Activated T-cell treated with anti-CD3 and anti-CD28 coated beads for 4 hours (primary cell): ENCODE results near the gene HYCC2.
"Not testable (repeated sequence)": the region's sequence is repeated elsewhere in the genome, so short reads cannot be mapped to it uniquely, and the experiment has no call there.

Experiments
- DNase-seq: peaks from one replicate; pipeline ENCODE4 v3.0.0-alpha.2; 2020

HYCC2 gene

GRCh38 chr2:201070948-201071478, 458 bp downstream of the HYCC2 start:
- DNase-seq, result no peak

- no peak for DNase-seq
Measured at GRCh38 chr2:201064797-201065329, 6.6 kb downstream of the HYCC2 start.

- not testable (repeated sequence) for DNase-seq
Measured at GRCh38 chr2:201063516-201063915, 8.0 kb downstream of the HYCC2 start.

DNA sequence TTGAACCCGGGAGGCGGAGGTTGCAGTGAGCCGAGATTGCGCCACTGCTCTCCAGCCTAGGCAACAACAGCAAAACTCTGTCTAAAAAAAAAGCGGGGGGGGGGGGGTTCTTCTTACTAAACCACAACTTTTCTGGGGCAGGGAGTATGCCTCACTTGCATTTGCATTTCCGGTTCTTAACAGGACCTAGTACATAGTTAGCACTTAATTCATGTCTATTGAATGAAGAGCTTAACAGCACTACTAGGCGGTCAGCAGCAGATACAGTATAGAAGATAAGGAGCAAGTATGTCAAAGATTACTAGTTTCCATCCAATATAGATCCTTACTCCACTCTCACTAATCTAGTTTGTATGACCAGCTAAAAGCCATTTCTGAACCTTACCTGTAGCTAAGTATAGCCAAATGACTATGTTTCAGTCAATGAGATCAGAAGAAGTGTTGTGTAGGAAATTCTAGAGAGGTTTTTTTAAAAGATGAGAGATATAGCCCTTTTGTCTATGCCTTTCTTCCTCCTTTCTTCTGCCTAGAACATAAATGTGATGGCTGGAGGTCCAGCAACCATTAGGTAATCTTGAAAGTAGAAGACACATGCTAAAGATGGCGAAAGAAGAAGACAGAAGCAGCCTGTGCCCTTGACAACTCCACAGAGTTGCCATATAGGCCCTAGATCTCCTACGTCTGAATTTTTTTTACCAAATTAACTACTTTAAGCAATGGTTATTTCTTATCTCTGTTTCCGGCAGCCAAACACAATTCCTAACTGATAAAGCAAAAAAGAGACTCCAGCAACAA, 11.3 kb downstream of the HYCC2 start:
- DNase-seq, result no peak

DNA sequence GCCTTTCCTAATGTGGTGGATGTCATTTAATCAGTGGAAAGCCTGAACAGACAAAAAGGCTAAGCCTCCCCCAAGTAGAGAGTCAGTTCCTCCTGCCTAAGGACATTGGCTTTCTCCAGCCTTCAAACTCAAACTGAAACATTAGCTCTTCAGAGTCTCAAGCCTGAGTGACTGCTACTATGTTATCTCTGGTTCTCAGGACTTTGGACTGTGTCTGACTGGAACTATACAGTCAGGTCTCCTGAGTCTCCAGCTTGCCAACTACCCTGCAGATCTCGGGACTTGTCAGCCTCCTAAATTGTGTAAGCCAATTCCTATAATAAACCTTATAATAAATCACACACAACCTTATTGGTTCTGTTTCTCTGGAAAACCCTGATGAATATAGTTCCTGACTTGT, 12.6 kb downstream of the HYCC2 start:
- DNase-seq, result no peak

DNA sequence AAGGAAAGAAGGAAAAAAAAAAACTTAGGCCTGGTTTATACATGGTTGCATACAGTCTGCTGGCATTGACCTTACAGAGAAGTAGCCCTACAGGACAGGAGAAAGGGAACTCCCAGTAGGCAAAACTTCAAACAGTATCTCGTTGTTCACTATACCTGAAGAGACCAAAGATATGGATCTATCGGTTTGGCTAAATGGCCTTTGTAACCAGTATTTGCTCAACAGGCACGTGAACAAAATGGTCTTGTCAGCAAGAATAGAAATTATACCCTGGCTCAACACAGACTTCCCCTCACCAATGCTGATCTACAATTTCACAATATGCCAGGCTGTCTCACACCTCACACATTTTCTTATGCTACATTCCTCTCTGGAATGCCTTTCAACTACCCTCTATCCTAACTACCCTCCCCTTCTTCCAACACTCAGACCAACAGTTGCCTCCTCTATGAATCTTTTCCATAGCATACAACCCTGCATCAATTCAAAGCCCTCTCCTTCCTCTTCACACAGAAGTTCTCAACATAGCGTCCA, 13.7 kb downstream of the HYCC2 start:
- DNase-seq, result no peak

DNA sequence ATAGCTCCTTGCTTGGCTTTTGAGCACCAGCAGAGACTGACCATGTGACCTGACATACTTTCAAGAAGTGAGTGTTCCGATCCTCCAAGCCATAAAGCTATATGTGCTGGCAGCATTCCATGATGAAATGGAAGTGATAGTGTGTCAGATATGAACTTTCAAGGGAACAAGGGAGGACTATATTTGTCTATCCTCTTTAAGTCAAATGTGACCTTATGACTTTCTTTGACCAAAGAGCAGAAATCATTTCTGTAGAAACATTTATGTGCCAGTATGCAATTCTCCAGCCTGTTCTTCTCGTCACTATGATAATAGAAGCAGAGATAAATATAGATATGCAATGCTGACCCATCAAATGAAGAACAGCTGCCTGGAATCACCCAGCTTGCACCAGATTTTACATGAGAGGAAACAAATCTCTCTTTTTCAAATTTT, 14.4 kb downstream of the HYCC2 start:
- no peak for DNase-seq

DNA sequence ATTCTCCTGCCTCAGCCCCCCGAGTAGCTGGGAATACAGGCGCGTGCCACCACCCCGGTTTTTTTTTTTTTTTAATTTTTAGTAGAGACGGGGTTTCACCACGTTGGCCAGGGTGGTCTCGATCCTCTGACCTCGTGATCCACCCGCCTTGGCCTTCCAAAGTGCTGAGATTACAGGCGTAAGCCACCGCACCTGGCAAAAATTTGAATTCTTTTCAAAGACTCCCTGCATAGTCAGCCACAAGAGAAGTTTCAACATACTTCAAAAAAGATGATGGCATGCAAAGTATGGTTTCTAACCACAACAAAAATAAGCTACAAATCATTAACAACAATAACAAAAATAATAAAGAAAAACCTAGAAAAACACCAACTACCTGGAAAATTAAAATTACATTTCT, 22.0 kb downstream of the HYCC2 start:
- DNase-seq, result no peak

DNA sequence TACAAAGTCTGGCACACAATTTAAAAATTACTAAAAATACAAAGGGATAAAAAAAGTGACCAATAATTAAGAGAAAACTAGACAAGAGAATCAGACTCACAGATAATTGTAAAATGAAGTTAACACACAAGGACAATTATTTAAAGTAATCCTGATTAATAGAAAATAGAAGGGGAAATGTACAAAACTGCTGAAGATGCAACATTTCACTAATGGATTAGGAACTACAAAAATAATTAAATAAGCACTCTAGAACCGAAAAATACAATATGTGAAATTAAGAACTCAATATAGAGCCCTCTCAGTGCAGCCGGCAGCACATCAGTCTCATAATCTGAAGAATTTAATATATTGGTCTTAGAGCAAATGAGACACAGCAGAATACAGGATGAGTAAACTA, 24.6 kb downstream of the HYCC2 start:
- DNase-seq, result no peak

- DNase-seq, result not testable (repeated sequence)
Measured at GRCh38 chr2:201043050-201043449, 28.4 kb downstream of the HYCC2 start.

DNA sequence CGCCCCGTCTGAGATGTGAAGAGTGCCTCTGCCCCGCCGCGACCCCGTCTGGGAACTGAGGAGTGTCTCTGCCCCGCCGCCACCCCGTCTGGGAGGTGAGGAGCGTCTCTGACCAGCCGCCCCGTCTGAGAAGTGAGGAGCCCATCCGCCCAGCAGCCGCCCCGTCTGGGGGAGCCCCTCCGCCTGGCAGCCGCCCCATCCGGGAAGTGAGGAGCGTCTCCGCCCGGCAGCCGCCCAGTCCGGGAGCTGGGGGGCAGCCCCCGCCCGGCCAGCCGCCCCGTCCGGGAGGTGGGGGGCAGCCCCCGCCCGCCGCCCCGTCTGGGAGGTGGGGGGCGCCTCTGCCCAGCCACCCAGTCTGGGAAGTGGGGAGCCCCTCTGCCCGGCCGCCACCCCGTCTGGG, 29.0 kb downstream of the HYCC2 start:
- not testable (repeated sequence) for DNase-seq

DNA sequence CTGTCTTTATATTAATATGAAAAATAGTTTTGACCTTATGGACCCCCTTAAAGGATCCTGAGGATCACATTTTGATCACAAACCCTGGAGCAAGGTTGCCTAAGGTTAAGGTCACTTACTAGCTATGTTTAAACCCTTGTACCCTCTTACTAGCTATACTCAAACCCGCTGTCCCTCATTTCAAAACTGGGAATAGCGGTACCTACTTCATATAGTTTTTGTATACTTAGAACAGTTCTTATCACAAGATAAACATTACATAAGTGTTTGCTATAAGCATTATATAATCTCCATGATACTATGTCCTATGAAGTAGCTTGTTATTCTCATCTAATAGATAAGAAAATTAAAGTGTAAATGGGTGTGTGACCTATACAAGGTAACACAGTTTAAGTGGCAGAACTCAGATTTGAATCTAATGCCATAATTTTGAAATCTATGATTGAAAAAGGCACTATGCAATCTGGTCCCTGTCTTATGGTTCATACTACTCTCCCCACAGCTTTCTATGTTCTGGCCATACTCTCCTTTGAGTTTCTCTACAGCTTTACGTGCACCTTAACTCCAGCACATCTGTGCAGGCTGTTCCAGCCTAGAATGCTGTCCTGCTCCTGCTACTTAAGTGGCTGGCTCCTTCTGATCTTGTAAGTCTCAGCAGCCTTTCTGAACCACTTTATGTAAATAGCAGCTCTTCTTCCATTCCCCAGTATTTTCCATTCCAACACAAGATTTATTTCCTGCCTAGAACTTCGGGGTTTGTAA, 30.4 kb downstream of the HYCC2 start:
- DNase-seq, result no peak

- DNase-seq, result no peak
Measured at GRCh38 chr2:201038855-201039254, 32.6 kb downstream of the HYCC2 start.

GRCh38 chr2:201038361-201038760, 33.1 kb downstream of the HYCC2 start:
- not testable (repeated sequence) for DNase-seq

DNA sequence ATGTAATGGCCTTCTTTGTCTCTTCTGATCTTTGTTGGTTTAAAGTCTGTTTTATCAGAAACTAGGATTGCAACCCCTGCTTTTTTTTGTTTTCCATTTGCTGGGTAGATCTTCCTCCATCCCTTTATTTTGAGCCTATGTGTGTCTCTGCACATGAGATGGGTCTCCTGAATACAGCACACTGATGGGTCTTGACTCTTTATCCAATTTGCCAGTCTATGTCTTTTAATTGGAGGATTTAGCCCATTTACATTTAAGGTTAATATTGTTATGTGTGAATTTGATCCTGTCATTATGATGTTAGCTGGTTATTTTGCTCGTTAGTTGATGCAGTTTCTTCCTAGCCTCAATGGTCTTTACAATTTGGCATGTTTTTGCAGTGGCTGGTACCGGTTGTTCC, 37.1 kb downstream of the HYCC2 start:
- DNase-seq, result not testable (repeated sequence)

- DNase-seq, result no peak
Measured at GRCh38 chr2:201024518-201024917, 47.0 kb downstream of the HYCC2 start.

DNA sequence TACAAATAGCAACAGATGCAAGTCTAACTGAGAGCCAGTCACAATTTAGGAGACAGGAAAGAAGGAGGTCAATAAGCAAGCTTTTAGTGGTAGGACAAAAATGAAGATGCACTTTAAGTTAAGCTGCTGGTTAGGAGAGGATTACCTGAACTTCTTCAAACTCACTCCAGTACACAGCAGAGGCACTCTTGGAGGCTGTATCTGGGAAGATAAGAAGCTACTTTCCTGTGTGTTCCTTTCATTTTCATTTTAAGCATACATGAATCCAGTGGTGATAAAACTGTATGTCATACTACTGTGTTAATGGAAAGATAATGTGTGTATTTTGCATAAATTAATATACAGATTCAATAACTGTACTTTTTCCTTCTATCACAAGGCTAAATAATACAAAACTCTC, 49.6 kb downstream of the HYCC2 start:
- DNase-seq, result no peak
